GM18951 (cell line): ENCODE measurements around the gene PNKD.
"Not testable (repeated sequence)": the region's sequence is repeated elsewhere in the genome, so short reads cannot be mapped to it uniquely, and the experiment has no call there.

Source experiments
- POLR2A ChIP-seq: IDR thresholded peaks from 4 replicates; pipeline ENCODE4 v1.6.1; 2011; ENCODE audit warnings: mild to moderate bottlenecking; ENCODE audit not compliant: insufficient read length, insufficient read depth; ENCODE audit errors: extremely low read depth
- in situ Hi-C: fragments of 300-500 bp; cut with MboI; formaldehyde crosslinking; loops from one replicate; pipeline ENCODE4 v1.12.0; 2022; ENCODE audit warnings: low sequenced_read_pairs, mixed read lengths, inconsistent platforms; ENCODE audit not compliant: unreplicated experiment

Gene PNKD

DNA sequence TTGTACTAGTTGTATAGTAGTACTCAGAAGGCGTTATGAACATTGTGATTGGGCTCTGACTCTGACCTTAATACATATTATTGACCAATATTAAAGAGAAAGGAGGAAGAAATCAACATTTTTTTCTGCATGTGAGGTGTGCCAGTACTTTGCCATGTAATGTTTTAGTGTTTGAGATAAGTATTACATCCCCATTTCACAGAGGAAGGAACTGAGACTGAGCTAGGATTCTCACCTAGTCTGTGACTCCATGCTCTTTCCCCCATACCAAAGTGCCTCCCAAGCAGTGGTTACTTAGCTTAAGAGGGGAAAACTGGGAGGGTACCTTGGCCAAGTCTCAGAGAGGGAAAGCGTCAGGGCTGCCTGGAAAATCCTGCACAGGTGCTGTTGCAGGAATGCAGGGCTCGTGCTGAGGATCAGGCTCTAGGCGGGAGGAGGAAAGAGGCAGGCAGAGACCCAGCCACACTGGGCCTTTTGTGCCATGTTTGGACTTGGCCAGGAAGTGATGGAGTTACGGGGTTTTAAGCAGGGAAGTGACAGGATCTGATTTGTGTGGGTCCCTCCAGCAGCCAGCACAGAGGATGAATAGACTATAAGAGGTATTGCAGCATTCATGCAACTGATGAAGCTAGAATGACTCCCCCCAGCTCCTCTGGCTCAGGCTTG lies 1.7 kb downstream of the PNKD start:
- in situ Hi-C loops: no loop called here

DNA sequence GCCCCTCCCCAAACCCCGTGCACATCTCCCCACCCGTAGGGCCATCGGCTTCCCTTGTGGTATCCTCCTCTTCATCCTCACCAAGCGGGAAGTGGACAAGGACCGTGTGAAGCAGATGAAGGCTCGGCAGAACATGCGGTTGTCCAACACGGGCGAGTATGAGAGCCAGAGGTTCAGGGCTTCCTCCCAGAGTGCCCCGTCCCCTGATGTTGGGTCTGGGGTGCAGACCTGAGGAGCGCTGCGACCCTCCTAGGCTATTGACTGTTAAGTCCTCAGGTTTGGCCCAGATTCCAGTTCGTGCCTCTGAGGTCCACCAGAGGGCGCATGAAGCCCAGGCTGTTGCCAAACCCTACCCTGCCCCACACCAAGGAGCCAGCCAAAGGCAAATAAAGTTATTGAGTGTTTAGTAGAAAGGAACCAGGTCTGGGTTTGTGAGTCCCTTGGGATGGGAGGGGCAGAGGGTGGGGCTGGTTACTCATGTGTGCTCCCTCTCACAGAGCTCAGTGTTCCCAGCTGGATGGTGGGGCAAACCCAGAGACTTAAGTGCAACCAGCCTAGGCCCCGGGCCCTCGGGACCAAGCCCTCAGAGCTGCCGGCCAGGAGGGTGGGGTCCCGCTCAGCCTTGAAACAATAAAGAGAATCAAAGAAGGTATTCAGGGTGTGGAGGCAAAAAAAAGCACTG lies 2.4 kb downstream of the PNKD start:
- in situ Hi-C loops: no loop called here
- no peak for TF ChIP-seq POLR2A

More for the DNA sequence above, 1.7 kb downstream of the PNKD start:
- TF ChIP-seq POLR2A: no peak

DNA sequence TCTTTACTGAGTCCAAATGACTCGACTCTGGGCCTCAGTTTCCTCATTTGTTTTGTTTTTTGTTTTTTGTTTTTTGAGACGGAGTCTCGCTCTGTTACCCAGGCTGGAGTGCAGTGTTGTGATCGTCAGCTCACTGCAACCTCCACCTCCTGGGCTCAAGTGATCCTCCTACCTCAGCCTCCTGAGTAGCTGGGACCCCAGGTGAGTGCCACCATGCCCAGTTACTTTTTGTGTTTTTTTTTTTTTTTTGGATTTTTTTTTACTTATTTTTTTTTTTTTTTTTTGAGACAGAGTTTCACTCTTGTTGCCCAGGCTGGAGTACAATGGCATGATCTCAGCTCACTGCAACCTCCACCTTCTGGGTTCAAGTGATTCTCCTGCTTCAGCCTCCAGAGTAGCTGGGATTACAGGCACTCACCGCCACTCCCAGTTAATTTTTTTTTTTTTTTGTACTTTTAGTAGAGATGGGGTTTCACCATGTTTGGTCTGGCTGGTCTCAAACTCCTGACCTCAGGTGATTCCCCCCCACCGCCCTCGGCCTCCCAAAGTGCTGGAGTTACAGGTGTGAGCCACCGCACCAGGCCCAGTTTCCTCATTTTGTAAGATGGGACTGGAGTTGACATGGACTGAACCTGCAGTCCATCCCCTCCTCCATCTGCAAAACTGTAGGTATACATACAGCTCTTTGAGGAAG lies 3.0 kb downstream of the PNKD start:
- in situ Hi-C loops: not testable (repeated sequence)

DNA sequence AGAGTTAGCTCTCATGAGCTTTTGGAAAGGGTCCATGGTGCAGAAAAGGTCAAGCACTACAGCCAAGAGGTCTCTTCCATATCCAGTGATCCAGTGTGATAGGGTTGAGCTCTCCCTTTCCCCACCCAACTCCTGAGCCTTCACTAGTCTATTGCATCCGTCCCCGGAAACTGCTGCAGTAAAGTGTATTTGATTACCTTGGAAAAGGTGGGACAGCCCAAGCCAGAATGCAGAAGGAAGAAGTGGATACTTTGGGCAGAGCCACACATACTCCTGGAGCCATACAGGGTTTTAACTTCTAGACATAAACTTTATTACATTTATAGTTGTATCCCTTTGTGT lies 3.6 kb downstream of the PNKD start:
- TF ChIP-seq POLR2A: no peak
- in situ Hi-C loops: no loop called here

DNA sequence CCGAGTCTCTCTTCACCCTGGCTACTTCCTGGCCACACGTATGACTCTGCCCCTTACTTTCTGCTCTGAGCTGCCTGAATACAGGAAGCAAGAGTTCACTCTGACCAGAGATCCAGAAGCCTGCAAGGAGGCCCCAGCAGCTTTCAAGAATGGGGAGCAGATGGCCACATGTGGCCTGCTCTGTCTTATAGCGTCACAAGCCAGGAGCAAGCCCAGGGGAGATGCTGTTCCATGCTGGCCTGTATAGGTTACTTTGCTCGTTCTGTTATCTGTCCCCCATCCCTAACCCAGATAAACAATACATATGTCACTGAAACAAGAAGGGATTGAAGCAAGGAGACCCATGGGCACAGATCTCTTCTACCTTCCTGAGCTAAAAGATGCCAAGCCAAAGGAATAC lies 4.3 kb downstream of the PNKD start:
- in situ Hi-C loops: no loop called here
- TF ChIP-seq POLR2A: no peak

DNA sequence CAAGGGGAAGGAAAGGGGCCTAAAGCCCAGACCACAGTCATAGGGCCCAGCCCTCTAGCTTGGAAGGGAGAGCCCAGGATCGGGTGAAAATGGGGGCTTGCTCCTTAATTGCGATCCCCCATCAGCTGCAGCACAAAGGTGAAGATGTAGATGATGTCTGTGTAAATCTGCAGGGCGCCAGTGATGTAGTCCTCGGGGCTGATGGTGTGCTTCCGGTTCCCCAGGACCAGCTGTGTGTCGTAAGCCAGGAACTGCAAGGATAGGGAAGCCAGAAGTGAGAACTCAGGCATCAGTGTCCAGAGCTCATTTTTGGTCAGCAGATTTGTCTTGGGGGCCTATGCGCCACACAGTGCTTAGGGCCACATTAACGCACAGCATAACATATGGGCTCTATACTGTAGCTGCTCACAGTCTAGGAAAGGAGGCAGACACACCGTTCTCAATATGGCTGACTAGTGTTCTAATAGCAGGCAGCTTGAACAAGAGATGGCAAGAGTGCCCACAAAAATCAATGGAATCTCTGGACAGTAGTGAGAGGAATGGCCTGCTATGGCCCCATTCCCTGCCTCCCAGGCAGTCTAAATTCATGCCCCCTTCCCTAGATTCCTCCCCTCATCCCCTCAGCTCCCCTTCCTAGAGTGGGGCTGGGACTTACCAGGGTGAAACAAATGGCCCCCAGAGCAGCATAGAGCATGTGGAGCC lies 5.2 kb downstream of the PNKD start:
- no peak for TF ChIP-seq POLR2A
- in situ Hi-C loops: no loop called here

DNA sequence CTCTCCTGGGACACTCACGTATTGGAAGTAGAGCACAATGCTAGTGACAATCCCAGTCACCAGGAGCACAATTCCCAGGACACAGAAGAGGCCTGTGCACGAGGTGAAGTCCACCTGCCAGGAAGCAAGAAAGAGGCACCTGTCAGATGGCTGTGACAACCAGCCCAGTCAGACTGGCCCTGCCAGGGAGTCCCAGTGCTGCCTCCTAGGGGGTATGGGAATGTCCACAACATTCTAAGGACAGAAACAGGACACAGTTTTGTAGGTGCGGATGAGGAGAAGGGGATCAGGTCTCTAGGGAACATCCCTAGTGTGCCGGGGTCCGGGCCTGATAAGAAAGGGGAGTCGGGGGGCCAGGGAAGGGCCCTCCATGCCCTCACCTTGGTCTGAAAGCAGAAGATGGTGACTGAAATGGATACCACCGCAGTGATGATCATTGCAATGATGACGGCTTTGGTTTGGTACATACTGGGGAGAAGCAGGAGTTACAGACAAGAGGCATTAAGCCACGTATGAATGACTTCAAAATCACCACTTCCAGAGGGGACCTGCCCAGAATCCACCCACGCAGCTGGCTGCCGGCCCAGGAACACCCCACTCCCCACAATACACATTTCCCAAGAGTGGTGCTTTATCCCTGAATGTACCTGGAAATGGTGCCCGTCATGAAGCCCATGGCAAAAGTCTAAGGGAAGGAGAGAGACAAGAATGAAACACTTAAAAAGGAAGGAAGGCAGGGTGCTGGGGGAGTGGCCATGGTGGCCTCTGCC lies 6.9 kb downstream of the PNKD start:
- in situ Hi-C loops: no loop called here
- no peak for TF ChIP-seq POLR2A

DNA sequence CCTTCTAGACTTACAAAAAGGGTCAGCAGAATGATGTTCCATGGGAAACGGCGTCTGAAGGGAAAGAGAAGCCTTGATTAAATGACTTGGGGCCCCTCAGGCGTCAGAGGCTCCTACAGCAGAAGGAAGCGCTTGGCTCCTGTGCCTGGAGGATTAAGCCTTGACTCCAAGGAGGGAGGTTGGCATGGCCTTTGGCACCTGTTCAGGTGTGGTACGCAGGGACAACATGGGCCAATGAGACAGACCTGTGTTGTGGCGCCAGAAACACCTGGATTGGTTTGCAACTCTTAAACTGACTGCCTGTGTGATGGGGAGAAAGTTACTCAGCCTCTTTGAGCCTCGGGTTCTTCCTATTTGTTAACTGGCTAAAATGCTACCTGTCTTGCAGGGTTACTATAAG lies 7.6 kb downstream of the PNKD start:
- no peak for TF ChIP-seq POLR2A
- in situ Hi-C loops: no loop called here

DNA sequence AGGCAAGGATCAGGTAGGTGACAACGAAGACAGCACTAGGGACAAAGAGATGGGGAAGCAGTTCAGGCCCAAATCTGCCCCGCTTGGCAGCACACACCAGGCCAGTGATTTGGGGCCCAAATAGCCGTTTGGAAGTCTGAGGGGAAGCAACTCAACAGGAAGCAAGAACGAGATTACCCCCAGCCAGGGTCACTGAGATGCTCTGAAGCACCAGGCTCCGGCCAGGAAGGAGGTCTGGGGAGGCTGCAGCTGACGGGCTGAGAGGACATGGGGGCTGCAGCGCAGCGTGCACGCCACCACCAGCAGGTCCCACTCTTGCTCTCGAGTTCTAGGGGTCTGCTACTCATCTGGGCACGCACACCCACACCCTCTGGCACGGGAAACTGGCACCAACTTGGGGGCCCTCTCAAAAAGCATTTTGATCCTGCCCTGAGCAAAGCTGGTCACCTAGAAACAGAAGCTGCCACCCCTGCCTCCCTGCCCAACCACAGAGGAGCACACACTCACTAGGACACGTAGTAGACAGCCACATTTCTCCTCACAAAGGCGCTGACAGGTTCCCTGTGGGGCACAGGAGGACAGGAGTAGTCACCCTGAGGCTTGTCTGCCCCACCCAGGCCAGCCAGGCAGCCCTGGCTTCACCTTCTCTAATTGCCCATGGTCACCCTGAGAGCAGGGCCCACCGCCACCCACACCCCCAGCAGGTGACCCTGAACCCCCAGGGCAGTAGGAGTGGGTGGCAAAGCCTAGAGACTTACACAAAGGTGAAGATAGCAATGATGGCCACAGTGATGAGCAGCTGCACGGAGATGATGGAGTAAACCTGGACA lies 8.4 kb downstream of the PNKD start:
- in situ Hi-C loops: no loop called here
- no peak for TF ChIP-seq POLR2A

DNA sequence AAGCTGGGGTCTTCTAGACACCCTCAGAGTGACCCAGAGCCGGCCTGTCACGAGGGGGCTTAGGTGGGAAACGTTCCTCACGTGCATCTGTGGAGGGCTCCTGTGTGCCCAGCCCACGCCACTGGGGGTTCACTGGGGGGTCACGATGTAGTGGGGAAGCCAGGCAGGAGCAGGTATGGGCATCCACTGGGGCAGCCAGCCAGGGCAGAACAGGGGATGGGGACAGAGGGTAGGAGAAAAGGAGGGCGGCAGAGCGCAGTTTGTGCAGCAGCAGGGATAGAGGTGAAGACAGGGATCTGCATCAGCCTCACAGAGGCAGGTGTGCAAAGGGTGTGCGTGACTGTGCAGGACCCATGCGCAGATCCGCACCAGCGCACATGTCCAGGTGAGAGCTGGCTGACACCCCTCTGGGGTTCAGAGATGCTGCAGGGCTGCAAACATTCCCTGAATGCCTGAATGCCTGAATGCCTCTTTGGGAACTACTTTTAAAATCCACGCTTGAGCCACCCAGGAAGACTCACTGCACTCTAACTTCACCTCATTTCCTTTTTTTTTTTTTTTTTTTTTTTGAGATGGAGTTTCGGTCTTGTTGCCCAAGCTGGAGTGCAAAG lies 10.0 kb downstream of the PNKD start:
- TF ChIP-seq POLR2A: no peak
- in situ Hi-C loops: no loop called here

DNA sequence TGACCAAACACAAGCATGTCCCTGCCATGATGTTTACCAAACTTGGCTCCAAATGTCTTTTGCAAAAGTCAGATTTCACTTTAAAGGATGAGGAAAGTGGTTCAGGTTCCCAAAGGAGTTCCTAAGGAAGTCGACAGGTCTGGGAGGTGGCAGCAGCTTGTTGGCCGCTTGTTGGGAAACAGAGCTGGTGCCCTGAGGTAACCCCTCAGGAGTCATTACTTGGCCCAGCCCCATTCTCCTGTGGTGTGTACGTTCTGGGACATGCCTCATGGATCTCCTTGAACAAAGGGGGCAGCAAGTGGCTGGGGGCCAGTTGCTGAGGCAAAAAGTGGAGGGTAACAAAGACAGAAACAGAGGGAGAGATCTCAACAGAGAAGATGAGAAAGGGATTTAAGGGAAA lies 11.1 kb downstream of the PNKD start:
- in situ Hi-C loops: no loop called here

DNA sequence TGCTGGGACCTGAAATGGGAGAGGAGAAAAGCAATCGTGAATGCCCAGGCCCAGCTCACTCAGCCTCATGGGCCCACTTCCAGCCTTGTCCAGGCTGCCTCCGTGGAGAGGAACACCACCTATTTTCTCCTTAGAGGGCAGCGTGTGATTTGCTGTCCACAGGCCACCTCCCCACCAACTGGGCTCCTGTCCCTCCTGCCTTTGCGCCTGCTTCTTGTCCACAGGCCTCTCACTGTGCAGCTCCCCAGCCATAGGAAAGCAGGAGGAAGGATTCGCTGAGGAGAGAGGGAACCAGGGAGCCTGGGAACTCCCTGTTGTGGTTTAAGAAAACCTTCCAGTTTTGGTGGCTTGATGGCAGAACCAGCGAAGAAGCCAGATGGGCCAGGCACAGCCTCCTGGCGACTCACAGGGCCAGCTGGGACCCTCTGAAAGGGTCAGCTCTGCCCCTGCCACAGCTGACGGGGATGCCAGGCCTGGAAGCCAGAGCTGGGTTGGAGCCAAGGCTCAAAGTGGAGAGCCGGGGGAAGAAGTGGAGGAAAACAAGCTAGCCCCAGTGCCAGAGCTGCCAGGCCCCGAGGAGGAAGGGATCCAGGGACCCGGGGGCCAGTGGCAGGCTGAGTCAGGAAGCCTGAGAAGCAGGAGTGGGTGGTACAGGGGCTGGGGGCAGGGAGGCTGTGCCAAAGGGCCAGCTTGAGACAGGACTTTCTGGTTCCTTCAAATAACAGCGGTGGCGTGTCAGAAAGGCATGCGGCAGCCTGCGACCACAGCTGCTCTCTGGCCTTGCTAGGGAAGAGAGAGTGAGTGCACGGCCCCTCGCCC lies 12.1 kb downstream of the PNKD start:
- in situ Hi-C loops: no loop called here
- no peak for TF ChIP-seq POLR2A

More for the DNA sequence above, 11.1 kb downstream of the PNKD start:
- no peak for TF ChIP-seq POLR2A
